SJCRH30 (cell line): ENCODE results near the gene RAP2A. TPM values are rescaled to one million over a fixed set of nuclear protein-coding genes. Genes with fewer than 3 reads are reported as not detected.

ENCODE experiments used
- DNase-seq, 2 experiments: peaks; one replicate each; pipeline ENCODE4 v3.0.0-alpha.2; 2015 to 2020
- H3K27ac ChIP-seq: fragments of 250-450 bp; sonication (Bioruptor Pico); 2 replicates; pipeline ENCODE4 v1.5.1; 2020; ENCODE audit warnings: mild to moderate bottlenecking, moderate library complexity
- H3K27me3 ChIP-seq: fragments of 250-450 bp; sonication (Bioruptor Pico); 2 replicates; pipeline ENCODE4 v1.5.1; 2020; ENCODE audit warnings: mild to moderate bottlenecking, moderate library complexity
- H3K36me3 ChIP-seq: fragments of 250-450 bp; sonication (Bioruptor Pico); 2 replicates; pipeline ENCODE4 v1.5.1; 2020; ENCODE audit warnings: mild to moderate bottlenecking, moderate library complexity
- H3K4me1 ChIP-seq: fragments of 250-450 bp; sonication (Bioruptor Pico); 2 replicates; pipeline ENCODE4 v1.5.1; 2020; ENCODE audit warnings: mild to moderate bottlenecking, moderate library complexity
- H3K4me3 ChIP-seq: fragments of 250-450 bp; sonication (Bioruptor Pico); 2 replicates; pipeline ENCODE4 v1.5.1; 2020; ENCODE audit warnings: mild to moderate bottlenecking, moderate library complexity
- H3K9me3 ChIP-seq: fragments of 250-450 bp; sonication (Bioruptor Pico); replicated peaks from 2 replicates; pipeline ENCODE4 v1.5.1; 2020; ENCODE audit warnings: mild to moderate bottlenecking, moderate library complexity
- total RNA-seq: library from RNA; depleted of rRNA; stranded (reverse); fragments of >200 nt; shearing (Covaris generic); gene quantifications from 2 replicates; pipeline ENCODE4 v1.2.3, GENCODE V29; 2014

The RAP2A gene
- total RNA-seq, 1 experiment from 2014 or later = 28.9 TPM

GRCh38 chr13:97432232-97432916 lies 1.6 kb upstream of the RAP2A start:
- Histone ChIP-seq H3K27ac (peak overlapping the region; percentile 44), H3K9me3 (no peaks in the 10 kb centered on the region), H3K4me1 (peaks cover 7% of the 10 kb centered on the region; the same call in 1 of the 2 replicates), H3K4me3 (peak overlapping the region; percentile 60), H3K36me3 (0 out of 2 replicates have a peak, but pooled peaks cover 2% of the 10 kb centered on the region), H3K27me3 (no peaks in the 10 kb centered on the region)
- peak in 1 of 2 experiments; percentile 18 for DNase-seq

GRCh38 chr13:97432917-97433726 lies 847 bp upstream of the RAP2A start:
- Histone ChIP-seq H3K27ac (peak overlapping the region; percentile 91), H3K9me3 (no peaks in the 10 kb centered on the region), H3K4me1 (peaks cover 7% of the 10 kb centered on the region; the same call in 1 of the 2 replicates), H3K36me3 (0 out of 2 replicates have a peak, but pooled peaks cover 4% of the 10 kb centered on the region), H3K4me3 (peak overlapping the region; percentile 94), H3K27me3 (no peaks in the 10 kb centered on the region)
- DNase-seq = peak; percentile 98 to 99

- 0 out of 2 replicates have a peak, but pooled peaks cover 4% of the 10 kb centered on the region for H3K36me3 ChIP-seq
- H3K4me1 ChIP-seq = peaks cover 6% of the 10 kb centered on the region; the same call in 1 of the 2 replicates
- peak overlapping the region; percentile 94 for H3K4me3 ChIP-seq
- peak; percentile 47 to 52 for DNase-seq
- H3K27me3 ChIP-seq = no peaks in the 10 kb centered on the region
- peak overlapping the region; percentile 31; the same call in 1 of the 2 replicates for H3K27ac ChIP-seq
- no peaks in the 10 kb centered on the region for H3K9me3 ChIP-seq
These were observed 630 bp downstream of the RAP2A start for GRCh38 chr13:97434397-97435201.

GRCh38 chr13:97435323-97435722 lies 1.4 kb downstream of the RAP2A start:
- 0 out of 2 replicates have a peak, but pooled peaks cover 4% of the 10 kb centered on the region for H3K36me3 ChIP-seq
- no peak overlapping the region; the same call in 1 of the 2 replicates for H3K27ac ChIP-seq
- no peaks in the 10 kb centered on the region for H3K9me3 ChIP-seq

GRCh38 chr13:97435794-97436193 lies 1.8 kb downstream of the RAP2A start:
- Histone ChIP-seq H3K36me3 (0 out of 2 replicates have a peak, but pooled peaks cover 4% of the 10 kb centered on the region), H3K4me1 (peaks cover 4% of the 10 kb centered on the region; the same call in 1 of the 2 replicates), H3K27me3 (no peaks in the 10 kb centered on the region), H3K27ac (no peak overlapping the region), H3K4me3 (peak overlapping the region; percentile 94), H3K9me3 (no peaks in the 10 kb centered on the region)
- no peak for DNase-seq

More at GRCh38 chr13:97435323-97435722, 1.4 kb downstream of the RAP2A start:
- Histone ChIP-seq H3K4me3 (peak overlapping the region; percentile 94), H3K27me3 (no peaks in the 10 kb centered on the region), H3K4me1 (peaks cover 4% of the 10 kb centered on the region; the same call in 1 of the 2 replicates)
- no peak for DNase-seq

- Histone ChIP-seq H3K9me3 (no peaks in the 10 kb centered on the region), H3K27ac (no peak overlapping the region), H3K36me3 (0 out of 2 replicates have a peak, but pooled peaks cover 4% of the 10 kb centered on the region)
These were observed 2.9 kb downstream of the RAP2A start for GRCh38 chr13:97436845-97437244.

GRCh38 chr13:97437729-97438128 lies 3.8 kb downstream of the RAP2A start:
- Histone ChIP-seq H3K27me3 (no peaks in the 10 kb centered on the region), H3K4me3 (no peak overlapping the region), H3K27ac (no peak overlapping the region), H3K4me1 (no peaks in the 10 kb centered on the region), H3K9me3 (no peaks in the 10 kb centered on the region), H3K36me3 (0 out of 2 replicates have a peak, but pooled peaks cover 4% of the 10 kb centered on the region)
- DNase-seq = no peak

More at GRCh38 chr13:97436845-97437244, 2.9 kb downstream of the RAP2A start:
- no peaks in the 10 kb centered on the region for H3K27me3 ChIP-seq
- H3K4me3 ChIP-seq = no peak overlapping the region
- no peak for DNase-seq
- peaks cover 1% of the 10 kb centered on the region; the same call in 1 of the 2 replicates for H3K4me1 ChIP-seq

GRCh38 chr13:97438856-97439595 lies 5.1 kb downstream of the RAP2A start:
- no peaks in the 10 kb centered on the region for H3K9me3 ChIP-seq
- no peak for DNase-seq
- H3K27ac ChIP-seq = no peak overlapping the region
- no peaks in the 10 kb centered on the region for H3K27me3 ChIP-seq
- no peaks in the 10 kb centered on the region for H3K4me1 ChIP-seq
- H3K4me3 ChIP-seq = no peak overlapping the region
- H3K36me3 ChIP-seq = peaks cover 4% of the 10 kb centered on the region; the same call in 1 of the 2 replicates

- Histone ChIP-seq H3K27ac (no peak overlapping the region), H3K36me3 (peaks cover 4% of the 10 kb centered on the region; the same call in 1 of the 2 replicates), H3K9me3 (no peaks in the 10 kb centered on the region), H3K4me3 (no peak overlapping the region), H3K27me3 (no peaks in the 10 kb centered on the region), H3K4me1 (no peaks in the 10 kb centered on the region)
- no peak for DNase-seq
These were observed 6.7 kb downstream of the RAP2A start for GRCh38 chr13:97440598-97441170.

GRCh38 chr13:97441368-97441767 lies 7.4 kb downstream of the RAP2A start:
- H3K4me1 ChIP-seq = no peaks in the 10 kb centered on the region
- peaks cover 4% of the 10 kb centered on the region; the same call in 1 of the 2 replicates for H3K36me3 ChIP-seq
- no peaks in the 10 kb centered on the region for H3K27me3 ChIP-seq
- no peak overlapping the region for H3K27ac ChIP-seq
- no peak for DNase-seq
- no peaks in the 10 kb centered on the region for H3K9me3 ChIP-seq
- no peak overlapping the region for H3K4me3 ChIP-seq

- peak; percentile 10 to 42 for DNase-seq
- H3K27ac ChIP-seq = no peak overlapping the region
- no peaks in the 10 kb centered on the region for H3K9me3 ChIP-seq
- H3K27me3 ChIP-seq = no peaks in the 10 kb centered on the region
- H3K4me3 ChIP-seq = no peak overlapping the region
- H3K36me3 ChIP-seq = no peaks in the 10 kb centered on the region; the same call in 1 of the 2 replicates
- H3K4me1 ChIP-seq = no peaks in the 10 kb centered on the region
These were observed 11.7 kb downstream of the RAP2A start for GRCh38 chr13:97445522-97446187.

GRCh38 chr13:97446448-97446847 lies 12.5 kb downstream of the RAP2A start:
- Histone ChIP-seq H3K9me3 (no peaks in the 10 kb centered on the region), H3K27me3 (no peaks in the 10 kb centered on the region), H3K36me3 (no peaks in the 10 kb centered on the region; the same call in none of the 2 replicates), H3K4me1 (no peaks in the 10 kb centered on the region), H3K27ac (no peak overlapping the region), H3K4me3 (no peak overlapping the region)
- DNase-seq = no peak
